Measurements from ENCODE around the gene PCGF2.

The PCGF2 gene

DNA sequence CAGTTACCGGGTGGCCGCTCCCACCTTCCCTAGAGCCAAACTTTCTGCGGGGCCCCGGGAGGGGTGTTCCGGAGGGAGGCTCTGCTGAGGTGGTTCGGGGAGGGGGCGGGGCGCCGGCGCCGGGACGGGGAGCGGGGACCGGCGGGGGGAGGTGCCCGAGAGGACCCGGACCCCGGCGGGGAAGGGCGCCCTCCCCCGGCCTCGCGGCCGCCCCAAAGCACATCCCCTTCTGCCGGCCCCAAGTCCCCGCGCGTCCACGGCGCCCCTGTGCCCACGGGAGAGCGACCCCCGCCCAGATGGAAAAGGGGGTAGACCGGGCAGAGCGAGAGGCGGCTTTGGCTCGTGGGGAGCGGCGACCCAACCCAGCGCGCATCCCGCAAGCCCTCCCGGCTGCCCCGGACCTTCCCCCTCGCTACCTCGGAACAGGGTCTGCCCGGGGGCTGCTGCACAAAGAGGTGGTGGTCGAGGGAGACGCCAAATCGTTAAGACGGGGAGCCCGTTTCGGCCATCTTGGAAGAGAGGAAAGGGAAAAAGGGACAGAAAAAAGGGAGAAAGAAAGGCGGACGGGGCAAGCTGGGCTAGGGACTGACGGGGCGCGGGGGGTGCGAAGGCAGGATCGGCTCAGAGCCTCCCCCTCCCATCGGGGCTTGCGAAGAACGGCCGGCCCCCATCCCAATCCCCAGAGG lies 530 bp downstream of the PCGF2 start (continued):
- TF ChIP-seq, protein P1, sequence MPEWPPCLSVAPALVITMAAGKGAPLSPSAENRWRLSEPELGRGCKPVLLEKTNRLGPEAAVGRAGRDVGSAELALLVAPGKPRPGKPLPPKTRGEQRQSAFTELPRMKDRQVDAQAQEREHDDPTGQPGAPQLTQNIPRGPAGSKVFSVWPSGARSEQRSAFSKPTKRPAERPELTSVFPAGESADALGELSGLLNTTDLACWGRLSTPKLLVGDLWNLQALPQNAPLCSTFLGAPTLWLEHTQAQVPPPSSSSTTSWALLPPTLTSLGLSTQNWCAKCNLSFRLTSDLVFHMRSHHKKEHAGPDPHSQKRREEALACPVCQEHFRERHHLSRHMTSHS (tag by site-specific recombination; IDR thresholded peaks at IDR 0.05): no peak
- TF ChIP-seq ZNF121 (tag by site-specific recombination; IDR thresholded peaks at IDR 0.05) (no peak), ZNF837 (tag by site-specific recombination; IDR thresholded peaks at IDR 0.05) (no peak), ZNF140 (tag by site-specific recombination; IDR thresholded peaks at IDR 0.05) (no peak), ZNF560 (tag by site-specific recombination; IDR thresholded peaks at IDR 0.05; ENCODE audit: borderline replicate concordance) (no peak), BCL11A (tag by site-specific recombination; IDR thresholded peaks at IDR 0.05; ENCODE audit: low read depth) (no peak), ZNF747 (tag by site-specific recombination; IDR thresholded peaks at IDR 0.05) (no peak), OVOL3 (tag by site-specific recombination; IDR thresholded peaks at IDR 0.05) (no peak), ZNF174 (tag by site-specific recombination; IDR thresholded peaks at IDR 0.05) (no peak), ZNF621 (tag by site-specific recombination; IDR thresholded peaks at IDR 0.05) (no peak), ZSCAN30 (tag by site-specific recombination; IDR thresholded peaks at IDR 0.05) (no peak), TCF7L2 (IDR thresholded peaks at IDR 0.05; ENCODE audit: borderline replicate concordance, low read depth, low read length) (no peak), ZBTB17 (tag by site-specific recombination; IDR thresholded peaks at IDR 0.05) (peak; percentile 34; the same call in 1 of the 2 replicates), MYNN (tag by site-specific recombination; IDR thresholded peaks at IDR 0.05; ENCODE audit: borderline replicate concordance) (0 out of 2 replicates have a peak, but pooled peaks have one; percentile 23), ZNF626 (tag by site-specific recombination; IDR thresholded peaks at IDR 0.05) (no peak), ZNF558 (tag by site-specific recombination; IDR thresholded peaks at IDR 0.05) (no peak), KLF16 (tag by site-specific recombination; IDR thresholded peaks at IDR 0.05) (0 out of 2 replicates have a peak, but pooled peaks have one; percentile 25), ZNF555 (tag by site-specific recombination; conservative IDR thresholded peaks at IDR 0.05) (no peak), KLF1 (tag by site-specific recombination; IDR thresholded peaks at IDR 0.05) (no peak; the same call in 1 of the 2 replicates), ZNF561 (tag by site-specific recombination; IDR thresholded peaks at IDR 0.05; ENCODE audit: borderline replicate concordance) (peak; percentile 52; the same call in 1 of the 2 replicates)
- TF ChIP-seq, protein P2, sequence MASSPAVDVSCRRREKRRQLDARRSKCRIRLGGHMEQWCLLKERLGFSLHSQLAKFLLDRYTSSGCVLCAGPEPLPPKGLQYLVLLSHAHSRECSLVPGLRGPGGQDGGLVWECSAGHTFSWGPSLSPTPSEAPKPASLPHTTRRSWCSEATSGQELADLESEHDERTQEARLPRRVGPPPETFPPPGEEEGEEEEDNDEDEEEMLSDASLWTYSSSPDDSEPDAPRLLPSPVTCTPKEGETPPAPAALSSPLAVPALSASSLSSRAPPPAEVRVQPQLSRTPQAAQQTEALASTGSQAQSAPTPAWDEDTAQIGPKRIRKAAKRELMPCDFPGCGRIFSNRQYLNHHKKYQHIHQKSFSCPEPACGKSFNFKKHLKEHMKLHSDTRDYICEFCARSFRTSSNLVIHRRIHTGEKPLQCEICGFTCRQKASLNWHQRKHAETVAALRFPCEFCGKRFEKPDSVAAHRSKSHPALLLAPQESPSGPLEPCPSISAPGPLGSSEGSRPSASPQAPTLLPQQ (tag by site-specific recombination; IDR thresholded peaks at IDR 0.05): no peak
- TF ChIP-seq, protein P3, sequence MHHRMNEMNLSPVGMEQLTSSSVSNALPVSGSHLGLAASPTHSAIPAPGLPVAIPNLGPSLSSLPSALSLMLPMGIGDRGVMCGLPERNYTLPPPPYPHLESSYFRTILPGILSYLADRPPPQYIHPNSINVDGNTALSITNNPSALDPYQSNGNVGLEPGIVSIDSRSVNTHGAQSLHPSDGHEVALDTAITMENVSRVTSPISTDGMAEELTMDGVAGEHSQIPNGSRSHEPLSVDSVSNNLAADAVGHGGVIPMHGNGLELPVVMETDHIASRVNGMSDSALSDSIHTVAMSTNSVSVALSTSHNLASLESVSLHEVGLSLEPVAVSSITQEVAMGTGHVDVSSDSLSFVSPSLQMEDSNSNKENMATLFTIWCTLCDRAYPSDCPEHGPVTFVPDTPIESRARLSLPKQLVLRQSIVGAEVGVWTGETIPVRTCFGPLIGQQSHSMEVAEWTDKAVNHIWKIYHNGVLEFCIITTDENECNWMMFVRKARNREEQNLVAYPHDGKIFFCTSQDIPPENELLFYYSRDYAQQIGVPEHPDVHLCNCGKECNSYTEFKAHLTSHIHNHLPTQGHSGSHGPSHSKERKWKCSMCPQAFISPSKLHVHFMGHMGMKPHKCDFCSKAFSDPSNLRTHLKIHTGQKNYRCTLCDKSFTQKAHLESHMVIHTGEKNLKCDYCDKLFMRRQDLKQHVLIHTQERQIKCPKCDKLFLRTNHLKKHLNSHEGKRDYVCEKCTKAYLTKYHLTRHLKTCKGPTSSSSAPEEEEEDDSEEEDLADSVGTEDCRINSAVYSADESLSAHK (tag by site-specific recombination; IDR thresholded peaks at IDR 0.05): peak; percentile 20; the same call in 1 of the 2 replicates
- TF ChIP-seq, protein P4, sequence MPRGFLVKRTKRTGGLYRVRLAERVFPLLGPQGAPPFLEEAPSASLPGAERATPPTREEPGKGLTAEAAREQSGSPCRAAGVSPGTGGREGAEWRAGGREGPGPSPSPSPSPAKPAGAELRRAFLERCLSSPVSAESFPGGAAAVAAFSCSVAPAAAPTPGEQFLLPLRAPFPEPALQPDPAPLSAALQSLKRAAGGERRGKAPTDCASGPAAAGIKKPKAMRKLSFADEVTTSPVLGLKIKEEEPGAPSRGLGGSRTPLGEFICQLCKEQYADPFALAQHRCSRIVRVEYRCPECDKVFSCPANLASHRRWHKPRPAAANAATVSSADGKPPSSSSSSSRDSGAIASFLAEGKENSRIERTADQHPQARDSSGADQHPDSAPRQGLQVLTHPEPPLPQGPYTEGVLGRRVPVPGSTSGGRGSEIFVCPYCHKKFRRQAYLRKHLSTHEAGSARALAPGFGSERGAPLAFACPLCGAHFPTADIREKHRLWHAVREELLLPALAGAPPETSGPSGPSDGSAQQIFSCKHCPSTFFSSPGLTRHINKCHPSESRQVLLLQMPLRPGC (tag by site-specific recombination; IDR thresholded peaks at IDR 0.05): 0 out of 2 replicates have a peak, but pooled peaks have one; percentile 14
- TF ChIP-seq, protein P5, sequence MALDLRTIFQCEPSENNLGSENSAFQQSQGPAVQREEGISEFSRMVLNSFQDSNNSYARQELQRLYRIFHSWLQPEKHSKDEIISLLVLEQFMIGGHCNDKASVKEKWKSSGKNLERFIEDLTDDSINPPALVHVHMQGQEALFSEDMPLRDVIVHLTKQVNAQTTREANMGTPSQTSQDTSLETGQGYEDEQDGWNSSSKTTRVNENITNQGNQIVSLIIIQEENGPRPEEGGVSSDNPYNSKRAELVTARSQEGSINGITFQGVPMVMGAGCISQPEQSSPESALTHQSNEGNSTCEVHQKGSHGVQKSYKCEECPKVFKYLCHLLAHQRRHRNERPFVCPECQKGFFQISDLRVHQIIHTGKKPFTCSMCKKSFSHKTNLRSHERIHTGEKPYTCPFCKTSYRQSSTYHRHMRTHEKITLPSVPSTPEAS (tag by site-specific recombination; IDR thresholded peaks at IDR 0.05): no peak
- TF ChIP-seq, protein P6, sequence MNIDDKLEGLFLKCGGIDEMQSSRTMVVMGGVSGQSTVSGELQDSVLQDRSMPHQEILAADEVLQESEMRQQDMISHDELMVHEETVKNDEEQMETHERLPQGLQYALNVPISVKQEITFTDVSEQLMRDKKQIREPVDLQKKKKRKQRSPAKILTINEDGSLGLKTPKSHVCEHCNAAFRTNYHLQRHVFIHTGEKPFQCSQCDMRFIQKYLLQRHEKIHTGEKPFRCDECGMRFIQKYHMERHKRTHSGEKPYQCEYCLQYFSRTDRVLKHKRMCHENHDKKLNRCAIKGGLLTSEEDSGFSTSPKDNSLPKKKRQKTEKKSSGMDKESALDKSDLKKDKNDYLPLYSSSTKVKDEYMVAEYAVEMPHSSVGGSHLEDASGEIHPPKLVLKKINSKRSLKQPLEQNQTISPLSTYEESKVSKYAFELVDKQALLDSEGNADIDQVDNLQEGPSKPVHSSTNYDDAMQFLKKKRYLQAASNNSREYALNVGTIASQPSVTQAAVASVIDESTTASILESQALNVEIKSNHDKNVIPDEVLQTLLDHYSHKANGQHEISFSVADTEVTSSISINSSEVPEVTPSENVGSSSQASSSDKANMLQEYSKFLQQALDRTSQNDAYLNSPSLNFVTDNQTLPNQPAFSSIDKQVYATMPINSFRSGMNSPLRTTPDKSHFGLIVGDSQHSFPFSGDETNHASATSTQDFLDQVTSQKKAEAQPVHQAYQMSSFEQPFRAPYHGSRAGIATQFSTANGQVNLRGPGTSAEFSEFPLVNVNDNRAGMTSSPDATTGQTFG (tag by site-specific recombination; IDR thresholded peaks at IDR 0.05; ENCODE audit: borderline replicate concordance): no peak
- TF ChIP-seq, protein P7, sequence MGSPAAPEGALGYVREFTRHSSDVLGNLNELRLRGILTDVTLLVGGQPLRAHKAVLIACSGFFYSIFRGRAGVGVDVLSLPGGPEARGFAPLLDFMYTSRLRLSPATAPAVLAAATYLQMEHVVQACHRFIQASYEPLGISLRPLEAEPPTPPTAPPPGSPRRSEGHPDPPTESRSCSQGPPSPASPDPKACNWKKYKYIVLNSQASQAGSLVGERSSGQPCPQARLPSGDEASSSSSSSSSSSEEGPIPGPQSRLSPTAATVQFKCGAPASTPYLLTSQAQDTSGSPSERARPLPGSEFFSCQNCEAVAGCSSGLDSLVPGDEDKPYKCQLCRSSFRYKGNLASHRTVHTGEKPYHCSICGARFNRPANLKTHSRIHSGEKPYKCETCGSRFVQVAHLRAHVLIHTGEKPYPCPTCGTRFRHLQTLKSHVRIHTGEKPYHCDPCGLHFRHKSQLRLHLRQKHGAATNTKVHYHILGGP (tag by site-specific recombination; IDR thresholded peaks at IDR 0.05): no peak
- TF ChIP-seq, protein P8, sequence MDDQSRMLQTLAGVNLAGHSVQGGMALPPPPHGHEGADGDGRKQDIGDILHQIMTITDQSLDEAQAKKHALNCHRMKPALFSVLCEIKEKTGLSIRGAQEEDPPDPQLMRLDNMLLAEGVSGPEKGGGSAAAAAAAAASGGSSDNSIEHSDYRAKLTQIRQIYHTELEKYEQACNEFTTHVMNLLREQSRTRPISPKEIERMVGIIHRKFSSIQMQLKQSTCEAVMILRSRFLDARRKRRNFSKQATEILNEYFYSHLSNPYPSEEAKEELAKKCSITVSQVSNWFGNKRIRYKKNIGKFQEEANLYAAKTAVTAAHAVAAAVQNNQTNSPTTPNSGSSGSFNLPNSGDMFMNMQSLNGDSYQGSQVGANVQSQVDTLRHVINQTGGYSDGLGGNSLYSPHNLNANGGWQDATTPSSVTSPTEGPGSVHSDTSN (CRISPR knock-in tag; IDR thresholded peaks at IDR 0.05): no peak
